IPS-20b (cell line): ENCODE data around the gene RAB44.
"Not testable (repeated sequence)": the region's sequence is repeated elsewhere in the genome, so short reads cannot be mapped to it uniquely, and the experiment has no call there.

ENCODE experiments used
- H3K27ac ChIP-seq: one replicate; pipeline ENCODE4 v1.5.1; 2013; ENCODE audit warnings: low read length
- H3K27me3 ChIP-seq: 2 replicates; pipeline ENCODE4 v1.6.1; 2013; ENCODE audit warnings: mild to moderate bottlenecking, low read length, inconsistent platforms; ENCODE audit not compliant: insufficient read depth
- H3K36me3 ChIP-seq: 2 replicates; pipeline ENCODE4 v1.6.1; 2013; ENCODE audit warnings: low read depth, mild to moderate bottlenecking, inconsistent platforms, low read length, moderate library complexity; ENCODE audit not compliant: insufficient read depth
- H3K4me1 ChIP-seq: 2 replicates; pipeline ENCODE4 v1.6.1; 2013; ENCODE audit warnings: mild to moderate bottlenecking, control low read depth, inconsistent platforms, low read length, moderate library complexity; ENCODE audit not compliant: insufficient read depth
- H3K4me3 ChIP-seq: 2 replicates; pipeline ENCODE4 v1.5.1; 2013; ENCODE audit warnings: mild to moderate bottlenecking, low read length, inconsistent platforms
- H3K9ac ChIP-seq: 2 replicates; pipeline ENCODE4 v1.6.1; 2013; ENCODE audit warnings: low read depth, mild to moderate bottlenecking, inconsistent platforms, low read length, moderate library complexity
- H3K9me3 ChIP-seq: 2 replicates; pipeline ENCODE4 v1.6.1; 2013; ENCODE audit warnings: mild to moderate bottlenecking, low read depth, low read length, inconsistent platforms; ENCODE audit not compliant: insufficient read depth

RAB44 gene

GRCh38 chr6:36703081-36703606 is 5.5 kb downstream of the RAB44 start:
- H3K9ac ChIP-seq, result no peak overlapping the region

GRCh38 chr6:36703982-36704381 is 6.4 kb downstream of the RAB44 start:
- Histone ChIP-seq H3K27ac (no peak overlapping the region), H3K9ac (no peak overlapping the region), H3K9me3 (no peaks in the 10 kb centered on the region), H3K27me3 (no peaks in the 10 kb centered on the region), H3K36me3 (no peaks in the 10 kb centered on the region), H3K4me1 (no peaks in the 10 kb centered on the region), H3K4me3 (no peak overlapping the region)

More at GRCh38 chr6:36703081-36703606, 5.5 kb downstream of the RAB44 start:
- Histone ChIP-seq H3K4me3 (no peak overlapping the region), H3K9me3 (no peaks in the 10 kb centered on the region), H3K36me3 (no peaks in the 10 kb centered on the region), H3K27me3 (no peaks in the 10 kb centered on the region), H3K27ac (no peak overlapping the region), H3K4me1 (no peaks in the 10 kb centered on the region)

- H3K4me3 ChIP-seq, result not testable (repeated sequence)
Observed at GRCh38 chr6:36704961-36705577, 7.4 kb downstream of the RAB44 start.

GRCh38 chr6:36706339-36706738 is 8.7 kb downstream of the RAB44 start:
- Histone ChIP-seq H3K27me3 (no peaks in the 10 kb centered on the region), H3K9ac (no peak overlapping the region), H3K27ac (no peak overlapping the region), H3K4me3 (no peak overlapping the region), H3K4me1 (no peaks in the 10 kb centered on the region), H3K9me3 (no peaks in the 10 kb centered on the region), H3K36me3 (no peaks in the 10 kb centered on the region)

More at GRCh38 chr6:36704961-36705577, 7.4 kb downstream of the RAB44 start:
- not testable (repeated sequence) for H3K4me1 ChIP-seq, H3K9me3 ChIP-seq, H3K9ac ChIP-seq, H3K27me3 ChIP-seq, H3K27ac ChIP-seq, H3K36me3 ChIP-seq

DNA sequence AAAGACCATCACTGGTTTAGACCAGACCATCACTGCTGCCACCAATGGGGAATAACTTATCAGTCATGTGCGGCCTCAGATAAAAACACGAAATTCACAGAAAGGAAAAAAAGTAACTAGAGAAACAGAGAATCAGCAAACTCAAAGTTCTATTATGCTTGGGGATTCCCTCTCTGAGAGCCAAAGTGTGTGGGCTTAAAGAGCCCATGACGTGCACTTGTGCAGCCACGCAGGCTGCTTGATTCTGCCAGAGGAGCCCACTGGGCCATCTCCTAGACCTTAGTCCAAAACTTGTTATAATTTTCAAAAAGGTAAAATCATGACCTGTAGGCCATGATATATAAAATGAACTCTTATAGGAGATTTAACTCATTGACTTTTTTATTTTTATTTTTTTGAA is 15.2 kb downstream of the RAB44 start:
- Histone ChIP-seq H3K9me3 (no peaks in the 10 kb centered on the region), H3K9ac (no peak overlapping the region), H3K27me3 (no peaks in the 10 kb centered on the region), H3K4me1 (no peaks in the 10 kb centered on the region; the same call in 1 of the 2 replicates), H3K4me3 (no peak overlapping the region), H3K27ac (no peak overlapping the region), H3K36me3 (no peaks in the 10 kb centered on the region)

DNA sequence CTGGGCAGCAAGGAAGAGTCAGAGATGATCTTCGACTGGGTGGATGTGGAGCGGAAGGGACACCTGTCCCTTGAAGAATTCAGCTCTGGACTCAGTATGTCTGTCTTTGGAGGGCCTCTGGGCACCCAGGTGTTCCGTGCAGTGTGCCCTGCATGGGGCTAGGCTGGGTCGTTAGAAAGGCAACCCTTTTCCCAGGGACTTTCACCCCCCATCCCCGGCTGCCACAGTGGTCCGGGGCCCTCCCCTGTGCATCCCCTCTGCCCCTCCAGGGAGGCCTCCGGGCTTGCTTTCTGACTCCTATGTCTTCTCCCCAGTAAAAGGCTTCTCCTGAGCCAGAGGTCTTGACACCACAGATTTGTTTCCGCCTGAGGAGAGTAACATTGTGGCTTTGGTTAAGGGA is 16.2 kb downstream of the RAB44 start:
- Histone ChIP-seq H3K4me3 (no peak overlapping the region), H3K4me1 (no peaks in the 10 kb centered on the region; the same call in 1 of the 2 replicates), H3K9ac (no peak overlapping the region), H3K36me3 (no peaks in the 10 kb centered on the region), H3K27me3 (no peaks in the 10 kb centered on the region), H3K27ac (no peak overlapping the region), H3K9me3 (no peaks in the 10 kb centered on the region)

DNA sequence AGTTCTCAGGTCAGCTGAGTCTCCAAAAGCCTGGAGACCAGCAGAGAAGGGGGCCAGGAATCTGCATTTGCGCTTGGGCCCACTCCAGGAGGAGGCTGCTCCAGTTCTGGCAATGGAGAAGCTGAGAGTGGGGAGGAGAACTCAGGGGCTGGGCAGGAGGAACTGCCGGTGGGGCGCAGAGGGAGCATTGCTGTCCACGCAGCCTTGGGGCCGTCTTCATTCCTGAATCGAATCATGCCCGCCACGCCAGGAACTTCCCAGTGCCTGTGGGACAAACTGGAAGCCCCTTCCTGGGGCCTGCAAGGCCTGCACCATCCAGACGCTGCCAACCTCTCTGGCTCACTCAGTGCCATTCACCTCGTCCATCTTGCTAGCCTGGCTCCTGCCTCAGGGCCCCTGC is 16.9 kb downstream of the RAB44 start:
- H3K27me3 ChIP-seq, result no peaks in the 10 kb centered on the region
- H3K4me1 ChIP-seq, result no peaks in the 10 kb centered on the region; the same call in 1 of the 2 replicates
- H3K9me3 ChIP-seq, result no peaks in the 10 kb centered on the region
- no peak overlapping the region for H3K27ac ChIP-seq
- H3K36me3 ChIP-seq, result no peaks in the 10 kb centered on the region
- H3K9ac ChIP-seq, result no peak overlapping the region
- no peak overlapping the region for H3K4me3 ChIP-seq

DNA sequence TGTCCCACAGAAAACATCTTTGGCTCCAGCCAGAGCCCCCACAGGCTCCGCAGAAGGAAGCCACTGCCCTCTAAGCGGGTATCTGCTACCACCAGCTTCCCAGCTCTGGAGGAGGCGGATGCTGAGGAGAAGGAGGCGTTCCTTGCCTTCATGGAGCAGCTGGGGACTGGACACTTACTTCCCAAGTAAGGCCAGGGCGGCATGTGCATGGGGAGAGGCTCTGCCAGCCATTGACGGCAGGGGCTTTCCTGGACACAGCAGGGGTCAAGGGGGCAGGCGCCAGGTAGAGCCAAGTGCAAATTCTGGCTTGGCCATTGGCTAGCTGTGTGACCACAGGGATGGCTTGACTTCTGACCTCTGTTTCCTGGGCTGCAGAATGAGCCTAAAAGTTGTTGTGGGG is 17.8 kb downstream of the RAB44 start:
- Histone ChIP-seq H3K27ac (no peak overlapping the region), H3K9ac (no peak overlapping the region), H3K36me3 (no peaks in the 10 kb centered on the region), H3K9me3 (no peaks in the 10 kb centered on the region), H3K4me3 (no peak overlapping the region), H3K4me1 (no peaks in the 10 kb centered on the region; the same call in 1 of the 2 replicates), H3K27me3 (no peaks in the 10 kb centered on the region)

GRCh38 chr6:36716476-36717093 is 19.0 kb downstream of the RAB44 start:
- Histone ChIP-seq H3K9me3 (no peaks in the 10 kb centered on the region), H3K27ac (no peak overlapping the region), H3K27me3 (no peaks in the 10 kb centered on the region), H3K9ac (no peak overlapping the region), H3K36me3 (no peaks in the 10 kb centered on the region), H3K4me3 (no peak overlapping the region), H3K4me1 (no peaks in the 10 kb centered on the region; the same call in 1 of the 2 replicates)

DNA sequence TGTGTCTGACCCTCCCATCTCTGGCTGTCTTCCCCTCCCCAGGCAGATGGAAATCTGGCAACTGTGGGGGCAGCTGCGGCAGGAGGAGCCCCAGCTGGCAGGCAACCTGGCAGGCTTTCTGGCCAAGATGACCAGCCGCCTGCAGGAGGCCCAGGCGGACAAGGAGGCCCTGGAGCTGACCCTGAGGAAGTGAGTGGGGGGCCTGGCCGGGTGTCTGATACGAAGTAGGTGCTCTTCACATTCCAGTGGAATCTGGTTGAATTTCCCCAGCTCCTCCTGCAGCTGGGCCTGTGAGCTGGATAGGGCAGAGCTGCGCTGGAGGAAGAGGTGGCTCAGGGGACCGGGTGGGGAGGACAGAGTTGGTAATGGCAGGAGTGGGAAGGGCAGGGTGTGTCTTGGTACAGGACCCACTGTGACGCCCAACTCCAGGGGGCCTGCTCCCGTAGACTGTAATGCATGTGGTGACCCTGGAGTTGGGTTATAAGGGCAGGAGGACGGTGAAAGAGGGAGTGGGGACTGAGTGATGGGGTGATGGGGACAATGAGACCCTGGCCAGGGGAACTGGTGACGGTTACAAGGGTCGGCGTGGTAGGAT is 19.7 kb downstream of the RAB44 start:
- Histone ChIP-seq H3K27me3 (no peaks in the 10 kb centered on the region), H3K9me3 (no peaks in the 10 kb centered on the region), H3K4me1 (no peaks in the 10 kb centered on the region; the same call in 1 of the 2 replicates), H3K4me3 (no peak overlapping the region), H3K9ac (no peak overlapping the region), H3K36me3 (no peaks in the 10 kb centered on the region), H3K27ac (no peak overlapping the region)

DNA sequence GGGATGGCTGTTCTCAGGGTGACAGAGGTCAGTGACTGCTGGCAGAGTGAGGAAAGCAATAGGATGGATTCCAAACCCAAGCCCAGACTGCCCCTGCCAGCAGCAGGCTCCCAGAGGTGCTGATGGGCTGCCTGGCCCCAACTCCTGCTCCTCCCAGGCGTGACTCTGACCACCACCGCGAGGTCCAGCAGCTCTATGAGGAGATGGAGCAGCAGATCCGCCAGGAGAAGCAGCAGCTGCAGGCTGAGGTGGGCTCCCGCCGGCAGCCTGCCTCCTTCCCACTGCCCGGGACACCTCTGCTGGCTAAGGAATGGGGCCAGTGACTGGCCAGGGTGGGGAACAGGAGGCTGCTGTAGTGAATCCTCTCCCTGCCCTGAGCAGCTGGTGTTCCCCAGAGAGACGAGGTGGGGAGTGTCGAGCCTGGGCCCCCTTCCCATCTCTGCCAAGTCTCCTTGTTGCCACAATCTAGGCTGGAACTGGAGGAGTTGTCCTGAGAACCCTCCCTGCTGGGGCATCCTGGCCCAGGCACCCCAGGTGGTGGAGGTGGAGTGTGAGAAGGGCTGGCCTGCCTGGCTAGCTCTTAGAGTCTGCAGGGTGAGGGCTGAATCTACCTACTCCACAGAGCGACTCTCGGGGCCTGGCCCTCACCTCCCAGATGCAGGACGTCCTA is 20.4 kb downstream of the RAB44 start:
- Histone ChIP-seq H3K9me3 (no peaks in the 10 kb centered on the region), H3K27ac (no peak overlapping the region), H3K4me3 (no peak overlapping the region), H3K27me3 (no peaks in the 10 kb centered on the region), H3K36me3 (no peaks in the 10 kb centered on the region), H3K4me1 (no peaks in the 10 kb centered on the region; the same call in 1 of the 2 replicates), H3K9ac (no peak overlapping the region)
